HL-60/S4 treated with retinoic acid at 250 ng/mL for 4 days and 3 days (cell line): ENCODE data around the gene ASIC1.
"Not testable (repeated sequence)": the region's sequence is repeated elsewhere in the genome, so short reads cannot be mapped to it uniquely, and the experiment has no call there.

Source experiments
- in situ Hi-C: fragments of 300-500 bp; cut with MboI; formaldehyde crosslinking; loops from 2 replicates; pipeline ENCODE4 v1.7.0; 2022; ENCODE audit warnings: low sequenced_read_pairs

Gene ASIC1

GRCh38 chr12:50081096-50081808, 23.9 kb downstream of the ASIC1 start:
- in situ Hi-C loops: no loop called here

GRCh38 chr12:50082644-50083043, 25.2 kb downstream of the ASIC1 start:
- in situ Hi-C loops: no loop called here

GRCh38 chr12:50083301-50083700, 25.9 kb downstream of the ASIC1 start:
- in situ Hi-C loops: no loop called here

- in situ Hi-C loops: not testable (repeated sequence)
Measured at GRCh38 chr12:50084409-50084774, 27.0 kb downstream of the ASIC1 start.

GRCh38 chr12:50084775-50085614, 27.6 kb downstream of the ASIC1 start, which contains the start of gene SMARCD1:
TSS of gene SMARCD1 (plus strand) at chr12:50085342. CDS start at chr12:50085370, 28 bp downstream.
- in situ Hi-C loops: no loop called here

- in situ Hi-C loops: no loop called here
Measured at GRCh38 chr12:50085615-50086072, 28.2 kb downstream of the ASIC1 start.

- in situ Hi-C loops: no loop called here
Measured at GRCh38 chr12:50086148-50086547, 28.8 kb downstream of the ASIC1 start.

GRCh38 chr12:50087151-50087550, 29.8 kb downstream of the ASIC1 start:
- in situ Hi-C loops: no loop called here

- in situ Hi-C loops: no loop called here
Measured at GRCh38 chr12:50087995-50088394, 30.6 kb downstream of the ASIC1 start.

- in situ Hi-C loops: no loop called here
Measured at GRCh38 chr12:50088577-50089335, 31.4 kb downstream of the ASIC1 start.

- in situ Hi-C loops: no loop called here
Measured at GRCh38 chr12:50089730-50090129, 32.3 kb downstream of the ASIC1 start.

GRCh38 chr12:50090391-50090790, 33.0 kb downstream of the ASIC1 start:
- in situ Hi-C loops: no loop called here

- in situ Hi-C loops: no loop called here
Measured at GRCh38 chr12:50097952-50098351, 40.6 kb downstream of the ASIC1 start.

GRCh38 chr12:50099302-50100008, 42.1 kb downstream of the ASIC1 start:
- in situ Hi-C loops: no loop called here

- in situ Hi-C loops: no loop called here
Measured at GRCh38 chr12:50100561-50100960, 43.2 kb downstream of the ASIC1 start.

- in situ Hi-C loops: no loop called here
Measured at GRCh38 chr12:50101663-50102062, 44.3 kb downstream of the ASIC1 start.

- in situ Hi-C loops: no loop called here
Measured at GRCh38 chr12:50102131-50102531, 44.7 kb downstream of the ASIC1 start.

GRCh38 chr12:50102646-50103309, 45.4 kb downstream of the ASIC1 start:
- in situ Hi-C loops: no loop called here

GRCh38 chr12:50103351-50103750, 46.0 kb downstream of the ASIC1 start:
- in situ Hi-C loops: no loop called here

- in situ Hi-C loops: no loop called here
Measured at GRCh38 chr12:50103767-50104321, 46.4 kb downstream of the ASIC1 start, which contains the start of gene GPD1. TSS of gene GPD1 (plus strand) at chr12:50104008. CDS start at chr12:50104051, 43 bp downstream.
